ENCODE results near the gene ADNP. TPM values are rescaled to one million over a fixed set of nuclear protein-coding genes. Genes with fewer than 3 reads are reported as not detected.

Gene ADNP
- total and polyA plus RNA-seq, 7 donors: 13.3 to 40.1 (median 34.2) TPM

DNA sequence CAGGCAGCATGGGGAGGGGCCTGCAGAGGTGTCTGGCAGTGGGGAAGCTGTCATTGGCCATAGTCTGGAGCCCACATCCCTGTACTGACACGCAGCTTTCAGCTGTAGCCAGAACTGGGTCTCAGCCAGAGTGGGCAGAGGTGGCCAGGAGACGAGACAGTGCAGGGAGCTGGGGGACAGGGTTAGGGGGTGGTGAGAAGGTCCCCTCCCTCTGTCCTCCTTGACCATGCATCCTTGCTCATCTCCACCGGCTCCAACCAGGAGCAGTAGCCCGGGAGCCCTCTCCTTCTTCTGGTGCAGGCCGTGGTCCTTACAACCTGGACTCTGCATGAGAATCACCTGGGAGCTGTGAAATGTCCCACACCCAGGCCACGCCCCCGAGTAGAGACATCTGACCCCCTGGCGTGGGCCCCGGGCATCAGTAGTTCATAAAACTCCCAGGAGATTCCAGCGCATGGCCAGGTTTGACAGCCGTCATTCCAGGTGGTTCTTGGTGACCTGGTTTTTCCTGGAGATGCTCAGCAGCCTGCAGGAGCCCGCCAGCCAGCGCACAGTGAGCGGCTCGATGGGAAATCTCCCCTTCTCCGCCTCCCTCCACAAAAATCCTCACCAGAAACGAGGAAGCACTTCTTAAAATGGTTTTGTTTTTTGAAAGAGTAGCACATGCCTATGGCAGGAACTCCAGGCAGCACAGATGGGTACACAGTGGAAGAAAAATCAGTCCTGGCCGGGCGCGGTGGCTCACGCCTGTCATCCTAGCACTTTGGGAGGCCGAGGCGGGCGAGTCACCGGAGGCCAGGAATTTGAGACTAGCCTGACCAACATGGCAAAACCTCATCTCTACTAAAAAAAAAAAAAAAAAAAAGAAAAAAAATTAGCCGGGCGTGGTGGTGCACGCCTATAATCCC lies 56.2 kb downstream of the ADNP start:
- Histone ChIP-seq H3K4me3 (no peak overlapping the region), H3K27ac (no peak overlapping the region), H3K9me3 (no peaks in the 10 kb centered on the region), H3K4me1 (no peaks in the 10 kb centered on the region), H3K27me3 (ENCODE audit: insufficient read depth in 3 of 3, low read length in 2 of 3) (no peaks in the 10 kb centered on the region), H3K36me3 (ENCODE audit: insufficient read depth in 1 of 2, low read depth in 1 of 2) (no peaks in the 10 kb centered on the region)
- intact Hi-C loops (cut with DNase I): no loop called here
- 85 to 88% (median 87%) methylated on average over 28 of the region's 28 CpGs for WGBS, 3 donors
- no peak for ATAC-seq
- DNase-seq: no peak
- TF ChIP-seq, protein P1, sequence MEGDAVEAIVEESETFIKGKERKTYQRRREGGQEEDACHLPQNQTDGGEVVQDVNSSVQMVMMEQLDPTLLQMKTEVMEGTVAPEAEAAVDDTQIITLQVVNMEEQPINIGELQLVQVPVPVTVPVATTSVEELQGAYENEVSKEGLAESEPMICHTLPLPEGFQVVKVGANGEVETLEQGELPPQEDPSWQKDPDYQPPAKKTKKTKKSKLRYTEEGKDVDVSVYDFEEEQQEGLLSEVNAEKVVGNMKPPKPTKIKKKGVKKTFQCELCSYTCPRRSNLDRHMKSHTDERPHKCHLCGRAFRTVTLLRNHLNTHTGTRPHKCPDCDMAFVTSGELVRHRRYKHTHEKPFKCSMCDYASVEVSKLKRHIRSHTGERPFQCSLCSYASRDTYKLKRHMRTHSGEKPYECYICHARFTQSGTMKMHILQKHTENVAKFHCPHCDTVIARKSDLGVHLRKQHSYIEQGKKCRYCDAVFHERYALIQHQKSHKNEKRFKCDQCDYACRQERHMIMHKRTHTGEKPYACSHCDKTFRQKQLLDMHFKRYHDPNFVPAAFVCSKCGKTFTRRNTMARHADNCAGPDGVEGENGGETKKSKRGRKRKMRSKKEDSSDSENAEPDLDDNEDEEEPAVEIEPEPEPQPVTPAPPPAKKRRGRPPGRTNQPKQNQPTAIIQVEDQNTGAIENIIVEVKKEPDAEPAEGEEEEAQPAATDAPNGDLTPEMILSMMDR (IDR thresholded peaks at IDR 0.05): no peak

DNA sequence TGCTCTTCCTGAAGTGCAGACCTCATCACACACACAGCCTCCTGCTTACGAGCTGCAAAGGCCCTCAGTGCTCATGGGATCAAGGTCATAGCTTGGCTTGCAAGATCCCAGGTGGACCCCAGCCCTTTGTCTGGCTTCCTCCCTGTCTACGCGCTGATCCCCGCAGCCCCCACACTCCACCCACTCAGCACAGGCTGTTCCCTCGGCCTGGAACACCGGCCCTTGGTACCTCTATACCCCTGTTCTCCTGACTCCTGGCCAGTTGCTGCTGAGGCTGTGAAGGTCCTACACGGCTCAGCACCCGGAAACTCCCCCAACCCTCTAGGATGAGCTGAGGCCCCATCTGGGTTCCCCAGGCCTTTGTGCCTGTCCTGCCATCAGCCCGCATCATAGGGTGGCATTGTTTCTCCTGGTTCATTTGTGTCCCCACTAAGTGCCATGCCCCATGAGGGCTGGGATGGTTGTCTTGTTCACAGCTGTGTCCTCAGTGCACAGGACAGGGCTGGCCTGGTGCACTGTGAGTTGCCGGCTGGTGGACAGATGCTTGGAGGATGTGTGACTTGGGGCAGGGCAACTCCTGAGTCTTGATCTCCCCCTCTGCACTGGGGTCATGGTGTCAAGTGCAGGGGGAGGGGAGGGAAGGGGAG lies 57.0 kb downstream of the ADNP start:
- H3K27me3 ChIP-seq (ENCODE audit: insufficient read depth in 3 of 3, low read length in 2 of 3): no peaks in the 10 kb centered on the region
- H3K27ac ChIP-seq: no peak overlapping the region
- H3K4me1 ChIP-seq: no peaks in the 10 kb centered on the region
- no peaks in the 10 kb centered on the region for H3K36me3 ChIP-seq (ENCODE audit: insufficient read depth in 1 of 2, low read depth in 1 of 2)
- intact Hi-C loops (cut with DNase I): no loop called here
- 89 to 96% (median 91%) methylated on average over 10 of the region's 10 CpGs for WGBS, 3 donors
- H3K9me3 ChIP-seq: no peaks in the 10 kb centered on the region
- ATAC-seq: no peak
- TF ChIP-seq, protein P1 (IDR thresholded peaks at IDR 0.05): no peak
- no peak overlapping the region for H3K4me3 ChIP-seq
- DNase-seq: no peak

DNA sequence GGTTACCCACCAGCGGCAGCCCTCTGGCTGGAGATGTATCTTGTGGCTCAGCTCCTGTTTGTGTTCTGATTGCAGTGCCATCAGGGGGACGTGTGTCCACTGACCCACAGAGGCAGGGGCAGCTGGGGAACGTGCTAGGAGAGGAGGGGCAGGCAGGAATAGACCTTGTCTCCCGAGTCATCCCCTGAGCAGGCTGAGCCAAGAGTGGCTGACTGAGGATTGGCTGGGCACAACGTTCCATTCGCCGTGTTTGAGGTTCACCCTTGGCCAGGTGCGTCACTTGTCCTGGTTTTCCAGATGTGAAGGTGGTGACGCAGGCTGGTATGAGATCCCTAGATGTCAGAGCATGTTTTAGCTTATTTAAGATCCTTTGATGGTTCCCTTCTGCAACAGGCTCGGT lies 57.7 kb downstream of the ADNP start:
- no peak for DNase-seq
- Histone ChIP-seq H3K27me3 (ENCODE audit: insufficient read depth in 3 of 3, low read length in 2 of 3) (no peaks in the 10 kb centered on the region), H3K36me3 (ENCODE audit: insufficient read depth in 1 of 2, low read depth in 1 of 2) (no peaks in the 10 kb centered on the region), H3K27ac (no peak overlapping the region), H3K4me1 (no peaks in the 10 kb centered on the region), H3K4me3 (no peak overlapping the region), H3K9me3 (no peaks in the 10 kb centered on the region)
- intact Hi-C loops (cut with DNase I): no loop called here
- 87 to 88% (median 87%) methylated on average over 10 of the region's 10 CpGs for WGBS, 3 donors
- TF ChIP-seq, protein P1 (IDR thresholded peaks at IDR 0.05): no peak
- ATAC-seq: no peak

DNA sequence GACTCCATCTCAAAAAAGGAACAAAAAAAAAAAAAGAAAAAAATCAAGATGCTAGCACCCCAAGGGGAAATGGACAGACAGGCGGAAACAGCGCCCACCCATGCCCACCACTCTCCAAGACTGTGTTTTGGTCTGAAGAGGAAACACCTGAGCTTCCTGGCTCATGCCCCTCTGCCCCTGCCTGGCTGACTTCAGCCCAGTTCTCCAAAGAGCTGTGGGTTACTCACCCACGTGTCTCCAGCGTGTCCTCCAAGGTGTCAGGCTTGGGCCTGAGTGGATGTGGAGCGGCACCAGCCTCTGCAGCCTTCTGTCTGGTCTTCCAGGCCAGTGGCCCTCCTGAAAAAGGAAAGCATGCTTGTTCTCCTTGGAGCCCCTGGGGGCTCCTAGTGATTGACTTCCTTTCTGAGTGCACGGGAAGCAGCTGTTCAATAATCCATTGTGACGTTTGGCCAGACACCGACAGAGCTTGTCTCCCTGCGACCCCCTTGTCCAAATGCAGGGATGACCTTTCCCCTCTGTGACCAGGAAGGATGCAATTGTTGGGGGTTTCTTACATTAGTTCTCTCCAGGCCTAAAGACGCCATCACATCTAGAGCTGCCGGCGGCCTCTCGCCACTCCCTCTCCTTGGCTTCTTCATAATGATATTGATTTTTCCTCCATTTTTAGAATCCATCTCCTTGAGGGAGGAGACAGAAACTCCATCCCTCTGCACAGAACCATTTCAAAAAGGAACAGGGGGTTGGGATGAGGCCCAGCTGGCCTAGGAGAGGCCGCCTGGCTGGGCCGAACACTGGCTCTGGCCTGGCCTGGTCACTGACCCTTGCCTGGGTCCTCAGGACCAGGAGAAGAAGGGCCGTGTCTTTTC lies 58.4 kb downstream of the ADNP start:
- intact Hi-C loops (cut with DNase I): no loop called here
- Histone ChIP-seq H3K4me1 (no peaks in the 10 kb centered on the region), H3K27ac (no peak overlapping the region), H3K27me3 (ENCODE audit: insufficient read depth in 3 of 3, low read length in 2 of 3) (no peaks in the 10 kb centered on the region), H3K4me3 (no peak overlapping the region), H3K9me3 (no peaks in the 10 kb centered on the region), H3K36me3 (ENCODE audit: insufficient read depth in 1 of 2, low read depth in 1 of 2) (no peaks in the 10 kb centered on the region)
- TF ChIP-seq, protein P1 (IDR thresholded peaks at IDR 0.05): no peak
- no peak for DNase-seq
- WGBS, 3 donors: 80 to 82% (median 80%) methylated on average over 16 of the region's 16 CpGs
- ATAC-seq: no peak
